Measurements from ENCODE around the gene AKAP13.
"Not testable (repeated sequence)": the region's sequence is repeated elsewhere in the genome, so short reads cannot be mapped to it uniquely, and the experiment has no call there.

Gene AKAP13

GRCh38 chr15:85580879-85581278, 200.5 kb downstream of the AKAP13 start:
- DNase-seq, result no peak

- DNase-seq, result no peak
Measured at GRCh38 chr15:85581495-85581894, 201.1 kb downstream of the AKAP13 start.

- peak; percentile 9 for DNase-seq
Measured at GRCh38 chr15:85582131-85583079, 202.0 kb downstream of the AKAP13 start.

- DNase-seq, result no peak
Measured at GRCh38 chr15:85583442-85583841, 203.0 kb downstream of the AKAP13 start.

GRCh38 chr15:85583923-85584390, 203.6 kb downstream of the AKAP13 start:
- DNase-seq, result peak; percentile 77

- no peak for DNase-seq
Measured at GRCh38 chr15:85584872-85585271, 204.5 kb downstream of the AKAP13 start.

- not testable (repeated sequence) for DNase-seq
Measured at GRCh38 chr15:85586196-85586595, 205.8 kb downstream of the AKAP13 start.

- peak; percentile 80 for DNase-seq
Measured at GRCh38 chr15:85587707-85588411, 207.5 kb downstream of the AKAP13 start.

- DNase-seq, result peak; percentile 29
Measured at GRCh38 chr15:85588677-85589076, 208.3 kb downstream of the AKAP13 start.

- peak; percentile 68 for DNase-seq
Measured at GRCh38 chr15:85589851-85590250, 209.4 kb downstream of the AKAP13 start.

GRCh38 chr15:85591622-85592021, 211.2 kb downstream of the AKAP13 start:
- DNase-seq, result no peak

GRCh38 chr15:85592148-85592547, 211.7 kb downstream of the AKAP13 start:
- peak; percentile 78 for DNase-seq

GRCh38 chr15:85593809-85594445, 213.5 kb downstream of the AKAP13 start:
- DNase-seq, result no peak

- peak; percentile 18 for DNase-seq
Measured at GRCh38 chr15:85595804-85596536, 215.6 kb downstream of the AKAP13 start.

- no peak for DNase-seq
Measured at GRCh38 chr15:85597155-85597815, 216.9 kb downstream of the AKAP13 start.

- DNase-seq, result no peak
Measured at GRCh38 chr15:85598219-85598618, 217.8 kb downstream of the AKAP13 start.

- no peak for DNase-seq
Measured at GRCh38 chr15:85598718-85599398, 218.5 kb downstream of the AKAP13 start.

- no peak for DNase-seq
Measured at GRCh38 chr15:85600001-85600400, 219.6 kb downstream of the AKAP13 start.

GRCh38 chr15:85603160-85603559, 222.8 kb downstream of the AKAP13 start:
- DNase-seq, result no peak

GRCh38 chr15:85603703-85604102, 223.3 kb downstream of the AKAP13 start:
- no peak for DNase-seq

GRCh38 chr15:85604194-85604593, 223.8 kb downstream of the AKAP13 start:
- no peak for DNase-seq

Data from HCEC 1CT (cell line).